SKM-1 treated with dmso at 0.1 percent for 144 hours (cell line): ENCODE data around the gene CPS1.

Source experiments
- DNase-seq: peaks from one replicate; lab custom pipeline; 2025; ENCODE audit not compliant: unreplicated experiment; lab: John Stamatoyannopoulos, UW

The CPS1 gene

GRCh38 chr2:210546424-210547208 lies 9.8 kb upstream of the CPS1 start:
- DNase-seq: no peak

GRCh38 chr2:210548031-210548430 lies 8.4 kb upstream of the CPS1 start:
- DNase-seq: no peak

- no peak for DNase-seq
Observed at GRCh38 chr2:210548878-210549384, 7.5 kb upstream of the CPS1 start.

DNA sequence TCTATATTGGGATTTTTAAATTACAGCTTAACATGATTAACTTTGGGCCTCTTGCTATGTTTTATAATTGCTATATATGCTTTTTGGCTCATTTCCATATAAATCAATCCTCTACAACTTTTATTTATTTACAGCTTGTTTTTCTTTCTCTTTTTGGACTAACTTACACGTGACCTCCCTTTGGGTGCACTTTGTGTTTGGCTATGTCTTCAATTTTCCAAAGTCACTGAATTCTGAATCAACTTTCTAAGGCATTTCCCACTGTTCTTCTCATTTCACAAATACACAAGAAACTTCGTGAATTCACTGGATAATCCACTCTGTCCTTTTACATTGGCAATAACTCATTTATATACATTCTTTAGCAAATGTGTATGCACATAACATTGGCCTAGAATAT lies 5.4 kb upstream of the CPS1 start:
- no peak for DNase-seq

DNA sequence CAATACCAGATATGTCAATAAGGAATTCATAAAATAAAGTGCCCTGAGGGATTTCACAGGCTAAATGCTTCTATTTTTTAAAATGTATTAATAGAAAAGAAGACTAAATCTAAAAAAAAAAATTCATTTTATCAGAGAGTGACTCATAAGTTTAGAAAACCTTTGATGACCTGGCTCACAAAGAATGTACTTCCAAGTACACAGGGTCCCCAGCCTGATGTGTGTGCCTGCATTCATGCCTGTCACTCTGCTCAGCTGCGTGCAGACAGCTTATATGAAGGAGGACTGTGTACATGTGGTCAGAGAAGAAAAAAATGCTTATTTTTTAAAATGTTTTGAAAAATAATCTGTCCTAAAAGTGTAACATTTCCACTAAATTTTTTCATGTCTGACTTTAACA lies 3.0 kb upstream of the CPS1 start:
- DNase-seq: no peak

GRCh38 chr2:210555555-210555954 lies 844 bp upstream of the CPS1 start:
- no peak for DNase-seq

DNA sequence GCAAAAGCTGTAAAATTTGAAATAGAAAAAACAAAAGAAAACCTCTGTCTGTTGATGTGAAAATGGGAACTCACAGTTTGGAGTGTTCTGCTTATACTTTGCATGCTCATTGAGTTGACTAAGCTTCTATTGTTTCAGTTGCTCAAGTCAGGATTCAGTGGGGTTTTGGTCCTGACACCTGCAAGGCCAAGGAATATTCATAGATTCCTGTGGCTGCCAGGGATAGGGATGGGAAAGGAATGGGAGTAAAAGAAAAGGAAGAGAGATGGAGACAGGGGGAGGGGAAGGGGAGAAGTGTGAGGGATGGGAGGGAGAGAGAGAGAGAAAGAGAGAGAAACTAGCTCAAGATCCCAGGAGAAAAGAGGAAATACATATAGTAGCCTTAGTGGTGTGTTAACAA lies 1.3 kb downstream of the CPS1 start:
- DNase-seq: no peak

GRCh38 chr2:210558708-210559107 lies 2.3 kb downstream of the CPS1 start:
- DNase-seq: no peak

DNA sequence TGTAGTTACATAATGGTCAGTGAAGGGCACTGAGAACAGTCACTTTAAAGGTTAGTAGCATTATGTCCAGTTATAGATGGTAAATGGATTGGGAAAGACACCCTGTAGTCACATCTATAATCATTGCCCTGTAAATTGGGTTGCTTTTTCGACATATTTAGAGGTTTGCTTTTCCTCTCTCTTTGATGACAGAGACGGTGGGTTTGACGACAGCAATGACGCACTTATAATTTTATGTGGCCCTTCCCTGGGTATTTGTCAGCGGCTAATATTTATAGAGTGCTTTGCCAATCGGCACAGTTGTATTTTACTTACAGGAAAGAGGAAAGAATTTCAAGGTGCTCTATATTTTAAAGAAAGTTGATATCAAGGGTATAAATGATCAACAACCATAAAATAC lies 2.8 kb downstream of the CPS1 start:
- DNase-seq: no peak

DNA sequence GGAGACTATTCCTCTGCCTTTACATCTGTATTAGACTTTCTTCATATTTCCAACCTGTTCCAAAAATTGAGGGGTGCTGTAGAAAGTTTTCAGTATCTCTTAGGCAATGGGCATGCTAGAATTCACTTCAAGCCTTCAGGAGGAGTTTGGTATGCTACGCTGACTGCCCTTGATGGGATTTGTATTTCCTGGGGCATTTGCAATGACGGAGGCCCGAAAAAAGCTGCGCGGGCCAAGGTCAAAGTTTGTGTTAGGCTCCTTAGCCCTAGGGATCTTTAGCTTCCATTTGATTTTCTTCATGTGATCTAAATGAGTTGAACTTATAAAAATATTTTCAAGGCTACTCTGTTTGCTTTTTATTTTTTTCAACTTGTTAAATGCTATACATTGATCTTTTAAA lies 5.1 kb downstream of the CPS1 start:
- no peak for DNase-seq

DNA sequence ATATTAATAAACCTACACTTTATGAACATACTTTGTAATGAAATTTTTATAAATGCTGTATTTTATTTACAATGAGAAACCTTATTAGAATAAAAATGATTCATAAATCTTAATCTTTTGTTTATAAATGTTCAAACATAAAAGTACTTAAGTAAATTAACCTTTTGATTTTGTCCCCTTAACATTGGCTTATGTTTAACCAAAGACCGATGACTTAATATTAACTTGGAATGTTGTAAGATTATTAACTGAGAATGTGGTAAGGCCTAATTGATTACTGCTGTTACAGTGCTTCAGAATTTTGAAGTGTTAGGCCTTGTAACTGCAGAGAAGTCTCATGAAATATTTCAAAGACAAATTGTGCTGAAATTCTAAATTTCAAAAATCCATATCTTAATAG lies 5.7 kb downstream of the CPS1 start:
- DNase-seq: no peak

DNA sequence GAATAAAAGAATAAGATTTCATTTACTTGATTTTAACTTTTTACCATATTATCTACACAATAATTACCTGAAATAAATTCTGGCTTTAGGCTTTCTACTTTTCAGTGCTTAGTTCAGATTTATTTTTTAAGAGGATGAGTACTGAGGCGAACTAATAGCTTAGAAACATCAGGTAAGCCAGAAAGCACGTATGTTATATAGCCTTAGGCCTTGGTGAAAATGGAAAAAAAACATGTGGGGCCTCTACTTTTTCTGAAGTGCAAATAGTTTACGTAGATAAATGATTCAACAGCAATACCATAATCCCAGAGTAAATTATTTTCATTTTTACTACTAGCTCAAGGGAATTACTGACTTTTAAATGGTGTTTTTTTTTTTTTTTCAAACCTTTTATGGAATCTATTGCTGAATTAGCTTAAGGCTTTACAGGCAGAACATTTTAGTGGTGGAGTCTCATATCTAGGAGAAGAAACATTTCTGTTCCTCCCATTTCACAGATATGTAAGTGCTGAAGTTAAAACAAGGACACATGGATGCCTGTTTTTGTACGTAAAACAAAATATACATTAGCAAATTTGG lies 6.2 kb downstream of the CPS1 start:
- no peak for DNase-seq

DNA sequence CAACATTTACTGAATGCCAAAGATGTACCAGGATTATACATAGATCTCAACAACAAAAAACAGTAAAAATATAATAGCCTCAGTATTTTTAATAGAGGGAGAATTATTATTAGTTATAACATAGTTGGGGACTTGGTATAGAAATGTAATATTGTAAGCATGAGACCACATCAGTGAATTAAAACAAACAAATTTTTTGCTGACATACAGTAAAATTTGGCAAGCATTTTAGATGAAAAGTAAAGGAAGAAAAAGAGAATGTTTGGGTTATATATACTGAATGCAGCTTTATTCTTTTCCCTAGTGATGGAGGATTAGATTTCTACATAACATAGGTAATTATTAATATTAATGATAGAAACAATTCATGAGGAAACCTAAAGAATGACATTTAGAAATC lies 10.9 kb downstream of the CPS1 start:
- DNase-seq: no peak

DNA sequence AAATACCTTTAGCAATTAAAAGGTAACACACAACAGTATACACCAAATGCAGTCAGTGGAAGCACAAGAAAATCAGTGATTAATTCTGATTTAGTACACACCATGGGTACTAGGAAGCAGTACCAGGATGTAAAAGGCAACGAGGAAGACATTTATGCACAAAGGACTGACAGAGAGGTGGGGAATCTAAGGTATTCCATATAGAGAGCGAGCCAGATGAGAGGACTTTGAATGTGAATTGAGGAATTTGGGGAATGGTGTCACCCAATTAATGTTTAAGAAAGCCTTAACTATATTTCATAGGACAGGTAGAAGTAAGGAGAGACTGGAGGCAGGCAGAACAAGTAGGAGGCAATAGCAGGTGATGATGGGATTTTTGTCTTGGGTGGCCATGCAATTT lies 11.7 kb downstream of the CPS1 start:
- DNase-seq: no peak

DNA sequence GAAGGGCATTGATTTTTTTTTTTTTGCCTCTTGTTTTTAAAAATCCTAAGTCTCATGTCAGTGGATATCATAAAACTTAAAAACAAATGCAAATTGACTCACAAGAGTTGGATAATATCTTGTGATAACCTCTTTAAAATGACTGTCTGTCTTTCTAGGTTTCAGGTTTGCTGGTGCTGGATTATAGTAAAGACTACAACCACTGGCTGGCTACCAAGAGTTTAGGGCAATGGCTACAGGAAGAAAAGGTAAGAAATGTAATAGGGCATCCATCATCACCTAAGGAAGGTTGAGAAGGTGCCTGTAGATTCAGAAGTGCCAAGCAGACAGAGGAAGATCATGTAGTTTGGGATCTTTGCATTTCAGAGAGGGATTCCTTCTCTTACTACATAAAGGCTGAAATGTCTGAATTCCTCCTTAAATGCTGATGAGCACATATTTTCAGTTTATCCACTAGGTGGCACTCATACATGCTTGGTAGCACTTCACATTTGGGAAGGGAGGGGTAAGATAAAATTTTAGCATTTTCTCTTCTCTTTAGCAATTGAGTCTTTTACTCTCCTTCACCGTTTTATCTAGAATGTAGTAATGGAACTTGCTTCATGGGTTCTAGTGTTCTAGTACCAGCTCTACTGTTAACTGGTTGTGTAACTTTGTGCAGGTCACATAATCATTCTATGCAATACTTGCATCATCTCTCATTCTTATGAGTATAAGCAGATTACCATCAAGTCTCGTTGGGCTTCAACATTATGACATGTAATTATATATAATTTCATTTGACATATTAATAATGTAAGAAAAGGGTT lies 21.1 kb downstream of the CPS1 start:
- DNase-seq: peak; percentile 63

DNA sequence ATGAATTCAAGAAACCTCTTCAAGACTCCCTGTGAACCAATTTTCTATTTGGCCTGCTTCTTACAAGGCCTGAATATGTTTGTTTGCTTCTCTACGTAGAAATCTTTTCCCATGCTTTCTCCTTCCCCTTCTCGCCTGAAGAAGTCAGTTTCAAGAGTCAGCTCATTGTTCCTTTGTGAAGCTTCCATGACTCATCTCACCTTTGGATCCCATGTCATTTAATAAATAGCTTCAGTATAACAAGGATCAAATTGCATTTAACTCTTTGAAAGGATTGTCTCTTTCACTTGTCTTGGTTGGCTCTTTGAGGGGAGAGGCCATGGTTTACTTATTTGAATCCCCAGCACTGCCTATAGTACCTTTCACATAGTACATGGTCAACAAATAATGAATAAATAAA lies 28.4 kb downstream of the CPS1 start:
- no peak for DNase-seq

- peak; percentile 31 for DNase-seq
Observed at GRCh38 chr2:210586381-210586780, 30.0 kb downstream of the CPS1 start.

DNA sequence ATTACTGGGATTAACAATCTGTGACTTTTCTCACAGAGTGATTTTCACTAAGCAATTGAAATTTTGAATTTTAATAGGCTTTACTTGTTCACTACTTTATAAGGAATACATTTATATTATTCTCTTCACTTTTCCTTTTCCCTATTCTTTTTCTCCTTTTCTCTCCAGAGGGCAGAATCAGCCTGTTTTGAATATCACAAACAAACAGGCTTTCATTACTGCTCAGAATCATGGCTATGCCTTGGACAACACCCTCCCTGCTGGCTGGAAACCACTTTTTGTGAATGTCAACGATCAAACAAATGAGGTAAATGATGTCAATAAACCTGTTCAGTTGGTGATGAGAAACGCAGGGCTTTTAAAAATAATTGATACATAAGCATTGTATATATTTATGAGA lies 35.3 kb downstream of the CPS1 start:
- no peak for DNase-seq

GRCh38 chr2:210592726-210593125 lies 36.3 kb downstream of the CPS1 start:
- DNase-seq: no peak

GRCh38 chr2:210593166-210593565 lies 36.8 kb downstream of the CPS1 start:
- no peak for DNase-seq

DNA sequence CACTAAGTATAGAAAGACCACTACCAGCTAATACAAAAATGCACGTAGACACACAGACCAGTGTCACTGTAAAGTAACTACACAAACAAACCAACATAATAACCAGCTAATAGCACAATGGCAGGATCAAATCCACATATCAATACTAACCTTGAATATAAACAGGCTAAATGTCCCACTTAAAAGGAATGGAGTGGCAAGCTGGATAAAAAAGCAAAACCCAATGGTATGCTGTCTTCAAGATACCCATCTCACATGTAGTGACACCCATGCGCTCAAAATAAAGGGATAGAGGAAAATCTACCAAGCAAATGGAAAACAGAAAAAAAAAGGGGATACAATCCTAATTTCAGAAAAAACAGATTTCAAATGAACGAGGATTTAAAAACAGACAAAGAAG lies 41.8 kb downstream of the CPS1 start:
- no peak for DNase-seq

DNA sequence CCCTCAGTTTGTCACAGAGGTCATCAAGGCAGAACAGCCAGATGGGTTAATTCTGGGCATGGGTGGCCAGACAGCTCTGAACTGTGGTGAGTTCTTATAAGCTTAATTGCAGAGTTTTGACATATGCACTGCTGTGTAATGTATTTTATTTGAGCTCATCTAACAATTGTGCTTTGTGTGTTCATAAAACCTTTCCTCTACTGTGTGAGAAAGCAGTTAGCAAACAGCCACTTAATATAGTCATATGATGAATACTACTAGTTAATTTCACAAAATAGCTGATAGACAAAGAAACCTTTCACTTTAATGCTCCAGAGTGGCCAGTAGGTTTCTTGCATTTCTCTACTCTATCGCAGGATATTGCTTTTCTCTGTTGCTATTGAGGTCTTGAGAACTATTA lies 43.1 kb downstream of the CPS1 start:
- no peak for DNase-seq
